ENCODE data around the gene ZNF148. TPM values are rescaled to one million over a fixed set of nuclear protein-coding genes. Genes with fewer than 3 reads are reported as not detected.

ZNF148 gene
- total RNA-seq, 4 donors from 2014 or later: 10.7 to 25.9 (median 16.9) TPM

DNA sequence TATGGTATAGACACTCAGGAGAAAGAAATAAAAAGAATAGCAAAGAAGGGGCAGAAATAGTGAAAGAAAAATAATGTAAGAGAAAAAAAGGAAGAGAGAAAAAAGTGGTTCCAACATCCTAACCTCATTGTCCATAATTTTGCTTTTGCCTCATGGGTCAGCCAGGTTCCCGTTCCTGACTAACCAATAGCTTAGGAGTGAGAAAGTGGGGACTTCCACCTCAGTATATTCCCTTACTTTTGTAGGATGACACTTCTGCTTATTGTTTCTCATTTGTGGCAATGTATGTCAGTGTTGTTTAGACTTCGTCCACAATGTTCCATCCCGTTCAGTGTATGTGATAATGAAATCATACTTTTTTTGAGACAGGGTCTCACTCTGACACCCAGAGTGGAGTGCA, 153.3 kb downstream of the ZNF148 start:
- H3K36me3 ChIP-seq: peaks cover 0 to 9% (median 0%) of the 10 kb centered on the region in 3 donors
- intact Hi-C loops (cut with DNase I): no loop called here
- no peaks in the 10 kb centered on the region for H3K9me3 ChIP-seq
- no peak overlapping the region for H3K4me3 ChIP-seq
- 69 to 79% methylated on average over 3 of the region's 3 CpGs for WGBS, 2 donors
- H3K4me1 ChIP-seq: peaks cover 0 to 8% (median 0%) of the 10 kb centered on the region in 3 donors
- no peak overlapping the region for H3K27ac ChIP-seq
- no peaks in the 10 kb centered on the region for H3K27me3 ChIP-seq
- DNase-seq: no peak
- no peak for TF ChIP-seq POLR2A (IDR thresholded peaks at IDR 0.05)
- TF ChIP-seq, protein P1, sequence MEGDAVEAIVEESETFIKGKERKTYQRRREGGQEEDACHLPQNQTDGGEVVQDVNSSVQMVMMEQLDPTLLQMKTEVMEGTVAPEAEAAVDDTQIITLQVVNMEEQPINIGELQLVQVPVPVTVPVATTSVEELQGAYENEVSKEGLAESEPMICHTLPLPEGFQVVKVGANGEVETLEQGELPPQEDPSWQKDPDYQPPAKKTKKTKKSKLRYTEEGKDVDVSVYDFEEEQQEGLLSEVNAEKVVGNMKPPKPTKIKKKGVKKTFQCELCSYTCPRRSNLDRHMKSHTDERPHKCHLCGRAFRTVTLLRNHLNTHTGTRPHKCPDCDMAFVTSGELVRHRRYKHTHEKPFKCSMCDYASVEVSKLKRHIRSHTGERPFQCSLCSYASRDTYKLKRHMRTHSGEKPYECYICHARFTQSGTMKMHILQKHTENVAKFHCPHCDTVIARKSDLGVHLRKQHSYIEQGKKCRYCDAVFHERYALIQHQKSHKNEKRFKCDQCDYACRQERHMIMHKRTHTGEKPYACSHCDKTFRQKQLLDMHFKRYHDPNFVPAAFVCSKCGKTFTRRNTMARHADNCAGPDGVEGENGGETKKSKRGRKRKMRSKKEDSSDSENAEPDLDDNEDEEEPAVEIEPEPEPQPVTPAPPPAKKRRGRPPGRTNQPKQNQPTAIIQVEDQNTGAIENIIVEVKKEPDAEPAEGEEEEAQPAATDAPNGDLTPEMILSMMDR (IDR thresholded peaks at IDR 0.05): no peak

GRCh38 chr3:125220727-125221429, 154.2 kb downstream of the ZNF148 start:
- WGBS, 2 donors: 71 to 86% methylated on average over 7 of the region's 7 CpGs
- H3K27me3 ChIP-seq: no peaks in the 10 kb centered on the region
- no peaks in the 10 kb centered on the region for H3K9me3 ChIP-seq
- H3K4me1 ChIP-seq: peaks cover 0 to 8% (median 0%) of the 10 kb centered on the region in 3 donors
- no peak overlapping the region for H3K4me3 ChIP-seq
- TF ChIP-seq, protein P1 (IDR thresholded peaks at IDR 0.05): no peak
- no peak for TF ChIP-seq POLR2A (IDR thresholded peaks at IDR 0.05)
- H3K27ac ChIP-seq: no peak overlapping the region
- no peak for DNase-seq
- H3K36me3 ChIP-seq: peaks cover 0 to 2% (median 0%) of the 10 kb centered on the region in 3 donors
- intact Hi-C loops (cut with DNase I): no loop called here

DNA sequence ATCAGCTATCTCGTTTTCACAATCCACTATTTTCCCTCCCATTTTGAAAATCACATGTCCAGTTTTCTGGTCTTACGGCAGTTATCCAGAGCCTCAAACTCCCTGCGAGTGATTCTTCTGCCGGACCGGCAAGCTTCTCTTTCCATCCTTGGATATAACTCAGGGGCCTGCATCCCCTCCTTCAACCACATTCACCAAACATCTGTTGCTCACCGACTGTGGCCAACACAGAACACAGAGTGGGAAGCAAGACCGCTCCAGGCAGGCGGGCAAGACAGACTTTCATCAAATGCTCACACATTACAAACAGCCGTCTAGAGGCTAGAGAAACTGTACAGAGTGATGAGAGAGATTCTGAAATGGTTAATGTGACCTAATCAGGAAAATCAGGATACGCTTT, 154.9 kb downstream of the ZNF148 start:
- H3K36me3 ChIP-seq: no peaks in the 10 kb centered on the region
- H3K27me3 ChIP-seq: peaks cover 0 to 3% (median 0%) of the 10 kb centered on the region in 4 donors
- H3K4me1 ChIP-seq: peaks cover 0 to 8% (median 0%) of the 10 kb centered on the region in 3 donors
- no peak overlapping the region for H3K4me3 ChIP-seq
- DNase-seq: no peak
- no peak overlapping the region for H3K27ac ChIP-seq
- 83 to 84% methylated on average over 9 to 10 of the region's 10 CpGs for WGBS, 2 donors
- intact Hi-C loops (cut with DNase I): no loop called here
- H3K9me3 ChIP-seq: no peaks in the 10 kb centered on the region
- no peak for TF ChIP-seq POLR2A (IDR thresholded peaks at IDR 0.05)
- TF ChIP-seq, protein P1 (IDR thresholded peaks at IDR 0.05): no peak

GRCh38 chr3:125219261-125219701, 155.8 kb downstream of the ZNF148 start:
- H3K36me3 ChIP-seq: no peaks in the 10 kb centered on the region
- peaks cover 0 to 8% (median 0%) of the 10 kb centered on the region in 4 donors for H3K27me3 ChIP-seq
- H3K4me3 ChIP-seq: no peak overlapping the region
- no peak for TF ChIP-seq POLR2A (IDR thresholded peaks at IDR 0.05)
- TF ChIP-seq, protein P1 (IDR thresholded peaks at IDR 0.05): no peak
- no peaks in the 10 kb centered on the region for H3K9me3 ChIP-seq
- no peak overlapping the region for H3K27ac ChIP-seq
- WGBS, 2 donors: 52 to 59% methylated on average over 5 to 7 of the region's 8 CpGs
- intact Hi-C loops (cut with DNase I): no loop called here
- no peak for DNase-seq
- H3K4me1 ChIP-seq: peaks cover 0 to 8% (median 0%) of the 10 kb centered on the region in 3 donors

GRCh38 chr3:125214738-125215137, 160.4 kb downstream of the ZNF148 start:
- TF ChIP-seq, protein P1 (IDR thresholded peaks at IDR 0.05): no peak
- no peak for TF ChIP-seq POLR2A (IDR thresholded peaks at IDR 0.05)
- Histone ChIP-seq H3K36me3 (no peaks in the 10 kb centered on the region), H3K27me3 (peaks cover 0 to 41% (median 0%) of the 10 kb centered on the region in 4 donors), H3K4me1 (peaks cover 9 to 30% (median 9%) of the 10 kb centered on the region in 3 donors), H3K27ac (no peak overlapping the region), H3K4me3 (no peak overlapping the region), H3K9me3 (no peaks in the 10 kb centered on the region)
- DNase-seq: no peak
- WGBS, 2 donors: 46 to 64% methylated on average over 3 of the region's 3 CpGs
- intact Hi-C loops (cut with DNase I): no loop called here
